ENCODE results near the gene N4BP3. TPM values are rescaled to one million over a fixed set of nuclear protein-coding genes. Genes with fewer than 3 reads are reported as not detected.

N4BP3 gene
- total RNA-seq, 1 experiment from 2014 or later = 46.2 TPM

GRCh38 chr5:178141550-178141949, 28.2 kb downstream of the N4BP3 start (continued):
- no peak for TF ChIP-seq NFE2L1 (CRISPR knock-in tag; IDR thresholded peaks at IDR 0.05)
- TF ChIP-seq FOXP1 (CRISPR knock-in tag; IDR thresholded peaks at IDR 0.05; ENCODE audit: borderline replicate concordance) = no peak
- TF ChIP-seq CREM (CRISPR knock-in tag; IDR thresholded peaks at IDR 0.05) = no peak

- H3K36me3 Mint-ChIP-seq = peaks cover 75% of the 10 kb centered on the region
- H3K27ac Mint-ChIP-seq = 0 out of 2 replicates have a peak overlapping the region, but pooled peaks have one; percentile 33
- no peak for TF ChIP-seq ZNF263 (CRISPR knock-in tag; IDR thresholded peaks at IDR 0.05; ENCODE audit: low read depth)
- no peak for TF ChIP-seq ZNF232 (CRISPR knock-in tag; IDR thresholded peaks at IDR 0.05)
- no peak for TF ChIP-seq SMAD3 (CRISPR knock-in tag; IDR thresholded peaks at IDR 0.05; ENCODE audit: borderline replicate concordance)
- TF ChIP-seq ZNF219 (CRISPR knock-in tag; IDR thresholded peaks at IDR 0.05; ENCODE audit: borderline replicate concordance) = no peak
- TF ChIP-seq TCF7 (CRISPR knock-in tag; IDR thresholded peaks at IDR 0.05; ENCODE audit: low read depth) = no peak
- TF ChIP-seq AR (CRISPR knock-in tag; IDR thresholded peaks at IDR 0.05) = no peak
- no peak for TF ChIP-seq JUN (CRISPR knock-in tag; IDR thresholded peaks at IDR 0.05)
- TF ChIP-seq FOXJ3 (CRISPR knock-in tag; IDR thresholded peaks at IDR 0.05; ENCODE audit: borderline replicate concordance) = no peak
- TF ChIP-seq FOXP1 (CRISPR knock-in tag; IDR thresholded peaks at IDR 0.05; ENCODE audit: borderline replicate concordance) = no peak; the same call in 1 of the 2 replicates
- no peak for TF ChIP-seq ZNF121 (CRISPR knock-in tag; IDR thresholded peaks at IDR 0.05)
- no peak for TF ChIP-seq PREB (CRISPR knock-in tag; IDR thresholded peaks at IDR 0.05; ENCODE audit: borderline replicate concordance)
- TF ChIP-seq USF1 (CRISPR knock-in tag; IDR thresholded peaks at IDR 0.05) = no peak
- TF ChIP-seq MLX (CRISPR knock-in tag; IDR thresholded peaks at IDR 0.05) = no peak
- no peak for TF ChIP-seq ESRRA (CRISPR knock-in tag; IDR thresholded peaks at IDR 0.05; ENCODE audit: borderline replicate concordance)
- no peak for TF ChIP-seq ZNF512 (CRISPR knock-in tag; IDR thresholded peaks at IDR 0.05; ENCODE audit: borderline replicate concordance)
- TF ChIP-seq ATF6 (CRISPR knock-in tag; IDR thresholded peaks at IDR 0.05) = no peak
- no peak for TF ChIP-seq ZNF671 (CRISPR knock-in tag; IDR thresholded peaks at IDR 0.05)
- TF ChIP-seq TEAD1 (CRISPR knock-in tag; IDR thresholded peaks at IDR 0.05) = no peak
- ATAC-seq (no peak), DNase-seq (ENCODE audit: low spot score) (no peak)
- H3K4me1 Mint-ChIP-seq = peaks cover 5% of the 10 kb centered on the region
- POLR2A ChIA-PET = interaction anchor here (0.9 to 1.1 kb wide), 2 partner anchors 22 to 32 kb away, joined by 3 to 4 read pairs; no protein-coding TSS in a partner anchor
- no peaks in the 10 kb centered on the region for H3K27me3 Mint-ChIP-seq (ENCODE audit: low read depth)
- H3K4me3 Mint-ChIP-seq = no peak overlapping the region
- CTCF ChIA-PET = interaction anchor here (4.8 to 7.5 kb wide), 2 partner anchors 22 to 67 kb away, joined by 39 to 111 read pairs; no protein-coding TSS in a partner anchor
- H3K9me3 Mint-ChIP-seq = no peaks in the 10 kb centered on the region
These were observed 29.3 kb downstream of the N4BP3 start for GRCh38 chr5:178142642-178143041.

Data from WTC11 (cell line).